ENCODE measurements around the gene SH3GL3. TPM values are rescaled to one million over a fixed set of nuclear protein-coding genes. Genes with fewer than 3 reads are reported as not detected.

The SH3GL3 gene
- total and polyA plus RNA-seq, 2 of the 8 experiments (the other 6 are each of a cell fraction or from before 2014, with no cell fraction given): 14.1 to 19.1 TPM

- H4K8ac ChIP-seq (ENCODE audit: extremely low read depth, insufficient read depth, low read length): no peak overlapping the region
- no peak overlapping the region for H2BK15ac ChIP-seq (ENCODE audit: low read length)
- H3K4me3 ChIP-seq (ENCODE audit: extremely low read depth in 1 of 4, insufficient read depth in 2 of 4, low read depth in 3 of 4, low read length in 4 of 4): no peak overlapping the region
- no peak overlapping the region for H3K23ac ChIP-seq (ENCODE audit: insufficient read length)
- no peak overlapping the region for H3K4me2 ChIP-seq (ENCODE audit: insufficient read depth in 1 of 2, low read depth in 2 of 2, low read length in 2 of 2)
- H3K23me2 ChIP-seq (ENCODE audit: low read depth, low read length): no peaks in the 10 kb centered on the region
- H3K27me3 ChIP-seq (replicated peaks in 1 of 4; ENCODE audit: control insufficient read depth in 3 of 4, extremely low read depth in 1 of 4, insufficient read depth in 3 of 4, low read length in 3 of 4): no peaks in the 10 kb centered on the region
- H3K56ac ChIP-seq (replicated peaks; ENCODE audit: insufficient read length, low read depth, low read length): no peak overlapping the region
- H2BK20ac ChIP-seq (ENCODE audit: low read length): no peak overlapping the region
- no peaks in the 10 kb centered on the region for H3K79me2 ChIP-seq (ENCODE audit: control insufficient read depth in 1 of 2, insufficient read depth in 2 of 2, low read length in 2 of 2)
- H2BK5ac ChIP-seq (ENCODE audit: low read depth, low read length): no peak overlapping the region
- no peak overlapping the region for H2AK5ac ChIP-seq (ENCODE audit: low read depth, low read length)
- FAIRE-seq (no peak), DNase-seq (ENCODE audit: low read depth in 1 of 2, low spot score in 2 of 2) (no peak)
- no peaks in the 10 kb centered on the region for H3K4me1 ChIP-seq (replicated peaks in 1 of 4; ENCODE audit: control insufficient read depth in 3 of 4, insufficient read depth in 4 of 4, low read length in 3 of 4)
- no peak overlapping the region for H3K14ac ChIP-seq (ENCODE audit: insufficient read length)
- H2AFZ ChIP-seq (ENCODE audit: low read length): no peak overlapping the region
- no peaks in the 10 kb centered on the region for H3K9me3 ChIP-seq (ENCODE audit: insufficient read depth in 2 of 2, low read depth in 1 of 2, low read length in 1 of 2)
- no peaks in the 10 kb centered on the region for H3K36me3 ChIP-seq (ENCODE audit: control insufficient read depth in 2 of 4, insufficient read depth in 4 of 4, low read length in 3 of 4)
- no peaks in the 10 kb centered on the region for H3K79me1 ChIP-seq (ENCODE audit: low read depth, low read length)
- H4K91ac ChIP-seq (replicated peaks; ENCODE audit: insufficient read length, low read length): no peak overlapping the region
- no peak overlapping the region for H2BK12ac ChIP-seq (ENCODE audit: low read depth, low read length)
- H3K9ac ChIP-seq (replicated peaks in 1 of 4; ENCODE audit: extremely low read depth in 1 of 4, low read depth in 3 of 4, low read length in 3 of 4): no peak overlapping the region
- POLR2A ChIA-PET (ENCODE audit: partially characterized antibody): no interaction called here
- CTCF ChIA-PET (ENCODE audit: partially characterized antibody): interaction anchor here (0.6 to 15.4 kb wide), 9 partner anchors 9 to 963 kb away, joined by 3 to 245 read pairs (median 11); partner anchors contain the start of gene SH3GL3
- peaks cover 0 to 3% of the 10 kb centered on the region in 2 experiments for H4K20me1 ChIP-seq (replicated peaks in 1 of 2; ENCODE audit: control insufficient read depth in 1 of 2, insufficient read depth in 2 of 2, low read length in 2 of 2)
- H2BK120ac ChIP-seq (replicated peaks; ENCODE audit: low read depth, low read length): no peak overlapping the region
- no peak overlapping the region for H3K4ac ChIP-seq (replicated peaks; ENCODE audit: insufficient read length, low read depth, low read length)
- no peak overlapping the region for H4K5ac ChIP-seq (ENCODE audit: insufficient read length, low read depth, low read length)
- no peak overlapping the region for H3K18ac ChIP-seq (ENCODE audit: extremely low read depth, low read length)
- H3K27ac ChIP-seq (ENCODE audit: low read depth, low read length): no peak overlapping the region
- TF ChIP-seq CBX8 (IDR thresholded peaks at IDR 0.05; ENCODE audit: borderline replicate concordance, low read depth, low read length) (no peak), CTCF (IDR thresholded peaks at IDR 0.05; ENCODE audit: control extremely low read depth in 1 of 3, insufficient read depth in 1 of 3, low read depth in 1 of 3, low read length in 3 of 3) (no peak), TAF7 (optimal IDR thresholded peaks at IDR 0.05; ENCODE audit: borderline replicate concordance, low read depth, low read length) (no peak), TCF12 (IDR thresholded peaks at IDR 0.05; ENCODE audit: low read depth, low read length) (no peak), USF2 (IDR thresholded peaks at IDR 0.05; ENCODE audit: low read length) (no peak), KDM1A (IDR thresholded peaks at IDR 0.05; ENCODE audit: borderline replicate concordance, low read length) (no peak), CHD2 (IDR thresholded peaks at IDR 0.05; ENCODE audit: low read length) (no peak), NANOG (IDR thresholded peaks at IDR 0.05; ENCODE audit: insufficient read depth, low read depth, low read length, poor library complexity, severe bottlenecking) (no peak), PHF8 (conservative IDR thresholded peaks at IDR 0.05; ENCODE audit: low read depth, low read length) (no peak), SP1 (IDR thresholded peaks at IDR 0.05; ENCODE audit: low read depth, low read length) (no peak), BRCA1 (IDR thresholded peaks at IDR 0.05; ENCODE audit: low read depth, low read length) (no peak), RXRA (IDR thresholded peaks at IDR 0.05; ENCODE audit: insufficient read depth, low read depth, low read length) (no peak)
Measured at GRCh38 chr15:83569341-83569740, 122.2 kb downstream of the SH3GL3 start.

Data from H1 (cell line).